Body of pancreas (tissue), 4 donors: Measurements from ENCODE around the gene AVPR1A. TPM values are rescaled to one million over a fixed set of nuclear protein-coding genes. Genes with fewer than 3 reads are reported as not detected.

Experiments
- ATAC-seq: fragments of 150-250 bp; one replicate; pipeline ENCODE4 v1.9.1; 2016
- DNase-seq, 4 donors: peaks; one replicate each; pipeline ENCODE4 v3.0.0-alpha.2; 2019
- H3K27ac ChIP-seq, 4 donors: fragments of 200-600 bp; sonication (generic); 1 replicate in 3 of 4; 2 replicates in 1 of 4; pipeline versions ENCODE4 v1.5.1 to v1.6.1; 2016 to 2019; ENCODE audit warnings: mild to moderate bottlenecking in 1 of 4, mixed read lengths in 1 of 4, moderate library complexity in 1 of 4
- H3K27me3 ChIP-seq, 2 donors: fragments of 200-600 bp; sonication (generic); one replicate each; pipeline ENCODE4 v1.6.0; 2016; ENCODE audit warnings: mild to moderate bottlenecking in 1 of 2
- H3K36me3 ChIP-seq, 2 donors: fragments of 200-600 bp; sonication (generic); replicated peaks in 1 of 2; 2 replicates each; pipeline ENCODE4 v1.5.1; 2016; ENCODE audit warnings: low read depth in 2 of 2; ENCODE audit not compliant: insufficient read depth in 1 of 2
- H3K4me1 ChIP-seq: fragments of 200-600 bp; sonication (generic); one replicate; pipeline ENCODE4 v1.6.0; 2016
- H3K4me3 ChIP-seq, 2 donors: fragments of 200-600 bp; sonication (generic); 1 replicate in 1 of 2; 2 replicates in 1 of 2; pipeline ENCODE4 v1.5.1; 2016 to 2019
- H3K9me3 ChIP-seq, 3 donors: fragments of 200-600 bp; sonication (generic); 1 replicate in 2 of 3; 2 replicates in 1 of 3; pipeline ENCODE4 v1.5.1; 2016
- POLR2A ChIP-seq, 3 donors: fragments of 450-650 bp; IDR thresholded peaks; one replicate each; pipeline ENCODE4 v1.6.1; 2016; ENCODE audit warnings: antibody characterized with exemption in 3 of 3, mild to moderate bottlenecking in 2 of 3
- WGBS, 2 donors: methylation state at CpG; one replicate each; pipeline ENCODE4 v1.1.5; 2017; 5-methylcytosine and 5-hydroxymethylcytosine counted together
- intact Hi-C: fragments of 100-400 bp; cut with DNase I; formaldehyde crosslinking; loops from one replicate; pipeline ENCODE4 v1.15.1; 2023
- total RNA-seq, 2 donors: library from RNA; depleted of rRNA; stranded (reverse); fragments of >200 nt; gene quantifications; one replicate each; pipeline ENCODE4 v1.1.0, GENCODE V29; 2016
- TF ChIP-seq, protein P1 (sequence below), 7 experiments: fragments of 450-650 bp in 4 of 7; fragments of 200-600 bp in 3 of 7; sonication (generic) in 3 of 7; IDR thresholded peaks; one replicate each; pipeline ENCODE4 v1.5.1; 2016 to 2019; ENCODE audit warnings: antibody characterized with exemption in 7 of 7

AVPR1A gene
- total RNA-seq, 2 donors from 2014 or later: 1.8 to 2.0 TPM

DNA sequence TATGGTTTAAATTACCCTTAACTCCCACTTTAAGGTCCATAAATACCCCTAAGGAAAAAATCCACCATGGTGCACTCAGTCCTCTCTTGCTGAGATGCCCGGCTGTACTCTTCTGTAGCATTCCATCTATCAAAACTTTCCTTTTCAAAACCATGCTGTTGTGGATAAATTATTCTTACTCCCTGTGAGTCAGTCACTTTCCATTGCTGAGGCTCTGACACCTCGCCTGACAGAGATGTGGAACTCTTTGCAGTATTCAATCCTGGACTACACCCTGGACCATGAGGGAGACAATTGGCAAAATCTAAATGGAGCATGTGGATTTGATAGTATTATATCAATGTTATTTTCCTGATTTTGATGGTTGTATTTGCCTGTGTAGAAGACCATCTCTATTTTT, 49.1 kb downstream of the AVPR1A start:
- no peaks in the 10 kb centered on the region for H3K36me3 ChIP-seq
- no peaks in the 10 kb centered on the region for H3K27me3 ChIP-seq
- H3K9me3 ChIP-seq: no peaks in the 10 kb centered on the region
- no peak overlapping the region for H3K4me3 ChIP-seq
- WGBS, 2 donors: 64 to 79% methylated on average over 2 of the region's 2 CpGs
- ATAC-seq (no peak), DNase-seq (no peak)
- no peak overlapping the region for H3K27ac ChIP-seq
- intact Hi-C loops: no loop called here
- no peaks in the 10 kb centered on the region for H3K4me1 ChIP-seq
- TF ChIP-seq, protein P1, sequence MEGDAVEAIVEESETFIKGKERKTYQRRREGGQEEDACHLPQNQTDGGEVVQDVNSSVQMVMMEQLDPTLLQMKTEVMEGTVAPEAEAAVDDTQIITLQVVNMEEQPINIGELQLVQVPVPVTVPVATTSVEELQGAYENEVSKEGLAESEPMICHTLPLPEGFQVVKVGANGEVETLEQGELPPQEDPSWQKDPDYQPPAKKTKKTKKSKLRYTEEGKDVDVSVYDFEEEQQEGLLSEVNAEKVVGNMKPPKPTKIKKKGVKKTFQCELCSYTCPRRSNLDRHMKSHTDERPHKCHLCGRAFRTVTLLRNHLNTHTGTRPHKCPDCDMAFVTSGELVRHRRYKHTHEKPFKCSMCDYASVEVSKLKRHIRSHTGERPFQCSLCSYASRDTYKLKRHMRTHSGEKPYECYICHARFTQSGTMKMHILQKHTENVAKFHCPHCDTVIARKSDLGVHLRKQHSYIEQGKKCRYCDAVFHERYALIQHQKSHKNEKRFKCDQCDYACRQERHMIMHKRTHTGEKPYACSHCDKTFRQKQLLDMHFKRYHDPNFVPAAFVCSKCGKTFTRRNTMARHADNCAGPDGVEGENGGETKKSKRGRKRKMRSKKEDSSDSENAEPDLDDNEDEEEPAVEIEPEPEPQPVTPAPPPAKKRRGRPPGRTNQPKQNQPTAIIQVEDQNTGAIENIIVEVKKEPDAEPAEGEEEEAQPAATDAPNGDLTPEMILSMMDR (IDR thresholded peaks at IDR 0.05): no peak
- TF ChIP-seq POLR2A (IDR thresholded peaks at IDR 0.05): no peak

DNA sequence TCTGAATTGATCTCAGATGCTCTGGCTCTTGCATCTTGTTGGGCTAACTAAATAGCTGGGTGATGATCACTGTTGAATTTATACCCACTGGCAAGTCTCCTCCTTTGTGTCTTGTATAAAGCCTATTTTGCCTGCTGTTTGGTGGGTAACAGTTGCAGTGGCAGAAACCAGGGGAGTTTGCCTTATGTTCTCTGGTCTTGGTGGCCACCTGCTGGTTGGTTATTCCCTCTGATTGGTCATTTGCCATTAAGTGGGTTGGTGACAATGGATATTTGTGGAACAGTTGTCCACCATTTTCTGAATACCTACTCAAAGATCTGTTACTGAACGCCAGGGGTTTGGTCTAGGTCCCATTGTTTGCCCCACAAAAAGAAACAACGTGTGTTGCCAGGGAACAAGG, 52.1 kb downstream of the AVPR1A start:
- Histone ChIP-seq H3K4me3 (no peak overlapping the region), H3K36me3 (no peaks in the 10 kb centered on the region), H3K27me3 (no peaks in the 10 kb centered on the region), H3K9me3 (no peaks in the 10 kb centered on the region), H3K4me1 (no peaks in the 10 kb centered on the region), H3K27ac (no peak overlapping the region)
- WGBS, 2 donors: 66 to 72% methylated on average over 2 of the region's 2 CpGs
- intact Hi-C loops: no loop called here
- TF ChIP-seq POLR2A (IDR thresholded peaks at IDR 0.05): no peak
- TF ChIP-seq, protein P1 (IDR thresholded peaks at IDR 0.05): peak in 1 of 7 experiments; percentile 19
- ATAC-seq: no peak
- DNase-seq: no peak

DNA sequence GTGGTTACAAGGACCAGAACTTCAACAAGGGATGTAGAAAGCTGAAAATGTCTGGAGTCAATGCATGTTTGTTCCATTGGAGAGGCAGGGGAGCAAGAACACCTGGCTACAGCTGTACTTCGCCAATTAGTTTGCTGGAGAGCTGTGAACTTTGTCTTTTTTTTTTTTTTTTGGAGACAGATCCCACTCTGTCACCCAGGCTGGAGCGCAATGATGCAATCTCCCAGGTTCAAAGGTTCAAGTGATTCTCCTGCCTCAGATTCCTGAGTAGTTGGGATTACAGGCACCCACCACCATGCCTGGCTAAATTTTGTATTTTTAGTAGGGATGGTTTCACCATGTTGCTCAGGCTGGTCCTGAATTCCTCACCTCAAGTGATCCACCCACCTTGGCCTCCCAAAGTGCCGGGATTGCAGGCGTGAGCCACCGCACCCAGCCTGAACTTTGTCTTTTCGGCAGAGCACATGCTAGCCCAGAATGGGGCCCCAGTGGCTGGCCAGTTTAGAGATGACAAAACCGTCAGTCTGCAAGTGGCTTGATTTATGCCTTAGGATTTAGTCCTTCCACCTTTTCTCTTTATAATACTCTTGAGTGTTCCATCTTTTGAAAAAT, 55.5 kb downstream of the AVPR1A start:
- DNase-seq: no peak

DNA sequence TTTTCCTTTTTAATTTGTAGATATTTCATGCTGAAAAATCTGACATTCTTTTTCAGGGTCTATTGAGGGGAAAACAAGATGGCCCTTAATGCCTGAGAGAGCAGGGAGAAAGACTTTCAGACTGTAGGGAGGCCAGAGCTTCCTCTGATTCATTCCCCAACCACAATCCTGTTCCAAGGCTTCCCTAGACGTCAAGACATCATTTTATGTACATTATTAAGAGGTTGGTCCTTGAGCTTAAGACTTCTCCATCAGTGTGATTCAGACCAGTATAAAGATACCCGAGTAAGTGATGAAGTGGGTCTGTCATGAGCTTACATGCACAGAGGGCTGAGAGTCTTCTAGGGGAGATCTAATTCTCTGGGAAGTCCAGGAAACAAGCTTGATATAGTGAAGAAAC, 57.3 kb downstream of the AVPR1A start:
- ATAC-seq (no peak), DNase-seq (no peak)
- Histone ChIP-seq H3K9me3 (no peaks in the 10 kb centered on the region), H3K4me1 (no peaks in the 10 kb centered on the region), H3K27ac (no peak overlapping the region), H3K27me3 (no peaks in the 10 kb centered on the region), H3K4me3 (no peak overlapping the region), H3K36me3 (no peaks in the 10 kb centered on the region)
- TF ChIP-seq POLR2A (IDR thresholded peaks at IDR 0.05): no peak
- TF ChIP-seq, protein P1 (IDR thresholded peaks at IDR 0.05): no peak
- intact Hi-C loops: no loop called here
- 47 to 48% methylated on average over 2 of the region's 2 CpGs for WGBS, 2 donors

More for the DNA sequence above, 55.5 kb downstream of the AVPR1A start:
- H3K9me3 ChIP-seq: no peaks in the 10 kb centered on the region
- no peak for ATAC-seq
- no peak for TF ChIP-seq POLR2A (IDR thresholded peaks at IDR 0.05)
- TF ChIP-seq, protein P1 (IDR thresholded peaks at IDR 0.05): no peak
- H3K4me1 ChIP-seq: no peaks in the 10 kb centered on the region
- H3K27ac ChIP-seq: no peak overlapping the region
- H3K27me3 ChIP-seq: no peaks in the 10 kb centered on the region
- intact Hi-C loops: no loop called here
- 79 to 92% methylated on average over 7 of the region's 7 CpGs for WGBS, 2 donors
- H3K36me3 ChIP-seq: no peaks in the 10 kb centered on the region
- H3K4me3 ChIP-seq: no peak overlapping the region

DNA sequence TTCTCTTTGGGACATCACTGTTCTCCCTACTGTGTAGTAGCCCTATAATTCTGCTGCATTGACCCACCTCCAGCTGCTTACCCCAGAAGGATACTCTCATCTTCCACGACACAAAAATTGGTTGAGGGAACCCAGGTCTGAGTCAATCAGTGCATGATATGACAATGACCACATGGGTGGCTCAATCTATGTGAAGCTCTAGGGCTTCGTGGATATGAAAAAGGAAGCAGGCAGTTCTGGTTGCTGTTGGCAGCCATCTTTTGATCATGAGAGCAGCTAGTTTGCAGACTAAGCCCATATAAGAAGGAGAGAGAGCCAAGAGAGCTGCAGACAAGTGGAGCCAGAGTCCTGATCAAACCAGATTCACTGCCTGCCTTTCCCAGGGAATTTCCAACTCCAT, 57.9 kb downstream of the AVPR1A start:
- no peaks in the 10 kb centered on the region for H3K36me3 ChIP-seq
- WGBS, 2 donors: 41 to 63% methylated on average over 2 of the region's 2 CpGs
- ATAC-seq (no peak), DNase-seq (no peak)
- no peaks in the 10 kb centered on the region for H3K9me3 ChIP-seq
- intact Hi-C loops: no loop called here
- H3K27ac ChIP-seq: no peak overlapping the region
- no peak overlapping the region for H3K4me3 ChIP-seq
- no peaks in the 10 kb centered on the region for H3K27me3 ChIP-seq
- no peaks in the 10 kb centered on the region for H3K4me1 ChIP-seq
- no peak for TF ChIP-seq POLR2A (IDR thresholded peaks at IDR 0.05)
- TF ChIP-seq, protein P1 (IDR thresholded peaks at IDR 0.05): no peak
